Osteoblast (primary cell): ENCODE measurements around the gene FRMD8. TPM values are rescaled to one million over a fixed set of nuclear protein-coding genes. Genes with fewer than 3 reads are reported as not detected.

Experiments
- DNase-seq: peaks from one replicate; pipeline ENCODE4 v3.0.0; 2011; ENCODE audit warnings: low spot score, mixed read lengths; ENCODE audit not compliant: insufficient read length; ENCODE audit errors: missing footprints
- H2AFZ ChIP-seq: 2 replicates; pipeline ENCODE4 v1.6.0; 2011; ENCODE audit warnings: mild to moderate bottlenecking, low read length
- H3K27ac ChIP-seq: 2 replicates; pipeline ENCODE4 v1.5.1; 2011; ENCODE audit warnings: mild to moderate bottlenecking, low read depth, low read length, moderate library complexity
- H3K27me3 ChIP-seq: 2 replicates; pipeline ENCODE4 v1.6.0; 2012; ENCODE audit warnings: mild to moderate bottlenecking, control low read depth, inconsistent platforms, low read length, moderate library complexity; ENCODE audit not compliant: insufficient read depth
- H3K36me3 ChIP-seq: 2 replicates; pipeline ENCODE4 v1.5.1; 2011; ENCODE audit warnings: mild to moderate bottlenecking, low read length, control low read depth, moderate library complexity; ENCODE audit not compliant: insufficient read depth
- H3K4me1 ChIP-seq: 2 replicates; pipeline ENCODE4 v1.5.1; 2011; ENCODE audit warnings: mild to moderate bottlenecking, low read length, control low read depth, moderate library complexity; ENCODE audit not compliant: insufficient read depth
- H3K4me2 ChIP-seq: 2 replicates; pipeline ENCODE4 v1.6.0; 2011; ENCODE audit warnings: mild to moderate bottlenecking, low read length; ENCODE audit not compliant: insufficient read depth
- H3K4me3 ChIP-seq: fragments of 200-600 bp; sonication (generic); 3 replicates; pipeline ENCODE4 v1.5.1; 2012; ENCODE audit warnings: mild to moderate bottlenecking, low read length, inconsistent platforms; ENCODE audit not compliant: insufficient read depth
- H3K79me2 ChIP-seq: 2 replicates; pipeline ENCODE4 v1.6.0; 2012; ENCODE audit warnings: mild to moderate bottlenecking, low read length, control low read depth, inconsistent platforms; ENCODE audit not compliant: insufficient read depth
- H3K9me3 ChIP-seq: 2 replicates; pipeline ENCODE4 v1.5.1; 2011; ENCODE audit warnings: low read depth, low read length, control low read depth
- H4K20me1 ChIP-seq: 2 replicates; pipeline ENCODE4 v1.6.0; 2012; ENCODE audit warnings: mild to moderate bottlenecking, low read length, control low read depth; ENCODE audit not compliant: insufficient read depth
- CTCF ChIP-seq: IDR thresholded peaks from 2 replicates; pipeline ENCODE4 v1.5.1; 2011; ENCODE audit warnings: mild to moderate bottlenecking, low read depth, low read length, moderate library complexity; ENCODE audit errors: extremely low read depth
- total RNA-seq: library from RNA; depleted of rRNA; stranded (reverse); fragments of >200 nt; gene quantifications from 2 replicates; pipeline ENCODE4 v1.2.3, GENCODE V29; 2012

The FRMD8 gene
- total RNA-seq, 1 donor: 78.2 TPM

DNA sequence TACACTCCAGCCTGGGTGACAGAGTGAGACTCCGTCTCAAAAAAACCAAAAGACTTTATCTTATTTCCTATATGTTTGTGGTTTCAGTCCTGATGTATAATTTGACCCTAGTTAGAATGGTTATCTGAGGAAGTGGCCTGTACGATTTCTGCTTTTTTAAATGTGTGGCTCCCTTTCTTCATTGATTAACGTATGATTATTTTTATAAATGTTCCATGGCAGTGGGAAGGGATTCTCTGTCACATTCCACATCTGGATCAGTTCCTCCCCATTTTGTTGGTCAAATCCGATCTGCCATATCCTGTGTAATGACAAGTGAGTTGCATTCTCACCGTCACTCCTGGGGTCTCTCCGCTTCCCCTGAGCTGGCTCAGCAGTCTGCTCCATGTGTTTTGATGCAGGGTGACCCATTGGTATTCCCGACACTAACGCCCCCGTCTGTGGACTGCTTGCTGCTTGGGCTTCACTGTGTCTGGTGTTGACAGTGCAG, 56.5 kb downstream of the FRMD8 start:
- Histone ChIP-seq H3K4me3 (peak overlapping the region; percentile 29), H3K79me2 (peaks cover 87% of the 10 kb centered on the region), H3K4me2 (peak overlapping the region; percentile 56), H3K4me1 (peaks cover 48% of the 10 kb centered on the region), H3K36me3 (peaks cover 90% of the 10 kb centered on the region), H3K9me3 (no peaks in the 10 kb centered on the region), H2AFZ (no peak overlapping the region), H3K27me3 (no peaks in the 10 kb centered on the region), H4K20me1 (peaks cover 92% of the 10 kb centered on the region), H3K27ac (peak overlapping the region; percentile 50)
- no peak for TF ChIP-seq CTCF
- no peak for DNase-seq

GRCh38 chr11:65444314-65445051, 58.0 kb downstream of the FRMD8 start:
- Histone ChIP-seq H3K36me3 (peaks cover 74% of the 10 kb centered on the region), H3K27ac (peak overlapping the region; percentile 50), H3K27me3 (no peaks in the 10 kb centered on the region), H3K4me3 (no peak overlapping the region), H3K4me2 (no peak overlapping the region), H3K9me3 (no peaks in the 10 kb centered on the region), H2AFZ (no peak overlapping the region), H4K20me1 (peaks cover 85% of the 10 kb centered on the region), H3K79me2 (peaks cover 75% of the 10 kb centered on the region), H3K4me1 (peaks cover 41% of the 10 kb centered on the region)
- peak; percentile 58 for DNase-seq
- no peak for TF ChIP-seq CTCF

- H3K27me3 ChIP-seq: no peaks in the 10 kb centered on the region
- peaks cover 78% of the 10 kb centered on the region for H4K20me1 ChIP-seq
- peaks cover 68% of the 10 kb centered on the region for H3K36me3 ChIP-seq
- peaks cover 41% of the 10 kb centered on the region for H3K4me1 ChIP-seq
- H3K27ac ChIP-seq: peak overlapping the region; percentile 75
- H3K79me2 ChIP-seq: peaks cover 69% of the 10 kb centered on the region
- H3K4me2 ChIP-seq: no peak overlapping the region
- no peak overlapping the region for H2AFZ ChIP-seq
- no peak for TF ChIP-seq CTCF
- H3K4me3 ChIP-seq: no peak overlapping the region
- no peak for DNase-seq
- H3K9me3 ChIP-seq: no peaks in the 10 kb centered on the region
These were observed 58.7 kb downstream of the FRMD8 start for GRCh38 chr11:65445101-65445603.
